Caco-2 (cell line): ENCODE data around the gene GAB2. TPM values are rescaled to one million over a fixed set of nuclear protein-coding genes. Genes with fewer than 3 reads are reported as not detected.

Experiments
- BruUV-seq: library from RNA; stranded (reverse); fragments of 400-500 nt; replicated peaks from 2 replicates; lab custom pipeline; 2021; lab: Mats Ljungman, UMichigan
- CTCF ChIA-PET: fragments of 300-600 bp; sonication (Branson Sonifier 250); formaldehyde crosslinking; loops from one replicate; lab custom pipeline; 2022; ENCODE audit warnings: antibody characterized with exemption; lab: Charles Lee
- POLR2A ChIA-PET: fragments of 300-600 bp; sonication (Branson Sonifier 250); formaldehyde crosslinking; loops from one replicate; lab custom pipeline; 2022; ENCODE audit warnings: antibody characterized with exemption; lab: Charles Lee
- DNase-seq, 2 experiments: peaks; one replicate each; pipeline versions ENCODE4 v3.0.0 to v3.0.0-alpha.2; 2020 to 2022
- H3K27me3 ChIP-seq: replicated peaks from 2 replicates; pipeline ENCODE4 v1.6.0; 2011; ENCODE audit warnings: low read length; ENCODE audit not compliant: control insufficient read depth, insufficient read depth
- H3K36me3 ChIP-seq: 2 replicates; pipeline ENCODE4 v1.5.1; 2011; ENCODE audit warnings: low read length; ENCODE audit not compliant: control insufficient read depth, insufficient read depth
- H3K4me1 ChIP-seq: fragments of 250-450 bp; sonication (Bioruptor Pico); 2 replicates; pipeline ENCODE4 v1.5.1; 2020; ENCODE audit warnings: mild to moderate bottlenecking
- H3K4me3 ChIP-seq: 2 replicates; pipeline ENCODE4 v1.5.1; 2011; ENCODE audit warnings: low read depth, mild to moderate bottlenecking, control low read depth, low read length
- H3K9me3 ChIP-seq: fragments of 250-450 bp; sonication (Bioruptor Pico); 2 replicates; pipeline ENCODE4 v1.5.1; 2020; ENCODE audit warnings: mild to moderate bottlenecking, moderate library complexity
- H3K27ac Mint-ChIP-seq: one replicate; pipeline ENCODE4 v1.8.0; 2022; ENCODE audit warnings: mixed read lengths; ENCODE audit not compliant: unreplicated experiment
- H3K27me3 Mint-ChIP-seq: one replicate; pipeline ENCODE4 v1.8.0; 2022; ENCODE audit warnings: mixed read lengths; ENCODE audit not compliant: insufficient read depth, unreplicated experiment
- H3K36me3 Mint-ChIP-seq: one replicate; pipeline ENCODE4 v1.8.0; 2022; ENCODE audit warnings: mild to moderate bottlenecking, mixed read lengths; ENCODE audit not compliant: insufficient read depth, unreplicated experiment
- H3K4me1 Mint-ChIP-seq: one replicate; pipeline ENCODE4 v1.8.0; 2022; ENCODE audit warnings: low read depth, mixed read lengths; ENCODE audit not compliant: unreplicated experiment
- H3K4me3 Mint-ChIP-seq: one replicate; pipeline ENCODE4 v1.8.0; 2022; ENCODE audit warnings: mild to moderate bottlenecking, moderate library complexity, mixed read lengths; ENCODE audit not compliant: unreplicated experiment
- H3K9me3 Mint-ChIP-seq: one replicate; pipeline ENCODE4 v1.8.0; 2022; ENCODE audit warnings: mixed read lengths; ENCODE audit not compliant: unreplicated experiment
- intact Hi-C: fragments of 100-400 bp; cut with micrococcal nuclease; formaldehyde crosslinking; loops from one replicate; pipeline ENCODE4 v1.10.0; 2022; ENCODE audit not compliant: unreplicated experiment
- total RNA-seq: library from RNA; stranded (reverse); gene quantifications from 2 replicates; pipeline ENCODE4 v1.2.3, GENCODE V29; 2022
- TF ChIP-seq, protein P1 (sequence below), 2 experiments: fragments of 200-600 bp in 1 of 2; IDR thresholded peaks; 1 replicate in 1 of 2; 2 replicates in 1 of 2; pipeline versions ENCODE4 v1.5.1 to v1.8.0; 2011 to 2022; ENCODE audit warnings: antibody characterized with exemption in 1 of 2, control low read depth in 1 of 2, inconsistent platforms in 1 of 2, low read depth in 1 of 2, low read length in 1 of 2, mild to moderate bottlenecking in 1 of 2, moderate library complexity in 1 of 2; ENCODE audit not compliant: insufficient read depth in 1 of 2, severe bottlenecking in 1 of 2, unreplicated experiment in 1 of 2

GAB2 gene
- total RNA-seq, 1 experiment from 2014 or later, result 67.3 TPM

DNA sequence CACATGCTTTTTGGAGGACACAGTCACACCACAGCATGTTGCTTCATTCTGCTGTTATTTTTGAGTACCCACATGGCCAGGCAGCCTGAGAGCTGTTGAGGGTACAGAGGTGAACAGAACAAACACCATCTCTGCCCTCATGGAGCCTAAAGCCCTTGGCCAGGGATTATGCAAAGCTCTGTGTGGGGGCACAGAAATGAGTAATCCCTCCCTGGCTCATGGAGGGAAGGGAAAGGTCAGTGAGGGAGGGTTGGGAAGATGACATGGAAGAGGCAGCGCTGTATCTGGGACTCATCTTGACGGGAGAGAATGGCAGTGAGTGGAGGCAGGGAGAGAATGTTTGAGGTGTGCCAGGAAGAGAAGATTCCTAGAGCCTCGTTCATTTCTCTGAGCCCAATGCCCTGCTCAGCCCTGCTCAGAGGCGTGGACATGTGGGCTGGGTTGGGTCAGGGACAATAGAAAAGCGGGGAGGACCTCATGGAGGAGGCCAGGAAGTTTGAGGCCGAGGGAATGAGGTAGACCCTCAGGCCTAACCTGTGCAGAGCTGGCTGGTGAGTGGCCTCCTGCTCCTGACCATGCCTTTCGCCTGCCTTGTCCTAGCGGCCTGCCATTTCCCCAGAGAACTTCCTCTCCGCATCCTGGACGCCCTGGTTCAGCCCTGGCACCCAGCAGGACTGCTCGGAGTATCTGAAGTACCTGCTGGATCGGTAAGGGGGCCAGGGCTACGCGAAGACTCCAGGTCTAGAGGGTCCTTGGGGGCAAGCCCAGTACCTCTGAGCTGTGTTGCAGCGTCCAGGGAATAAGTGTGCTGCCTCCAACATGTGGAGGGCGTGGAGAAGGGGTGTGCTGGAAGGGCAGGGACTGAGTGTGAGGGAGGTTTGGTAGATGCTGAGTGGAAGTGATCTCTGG is 209.1 kb downstream of the GAB2 start:
- H3K27me3 Mint-ChIP-seq, result no peaks in the 10 kb centered on the region
- H3K27ac Mint-ChIP-seq, result peak overlapping the region; percentile 7
- TF ChIP-seq, protein P1, sequence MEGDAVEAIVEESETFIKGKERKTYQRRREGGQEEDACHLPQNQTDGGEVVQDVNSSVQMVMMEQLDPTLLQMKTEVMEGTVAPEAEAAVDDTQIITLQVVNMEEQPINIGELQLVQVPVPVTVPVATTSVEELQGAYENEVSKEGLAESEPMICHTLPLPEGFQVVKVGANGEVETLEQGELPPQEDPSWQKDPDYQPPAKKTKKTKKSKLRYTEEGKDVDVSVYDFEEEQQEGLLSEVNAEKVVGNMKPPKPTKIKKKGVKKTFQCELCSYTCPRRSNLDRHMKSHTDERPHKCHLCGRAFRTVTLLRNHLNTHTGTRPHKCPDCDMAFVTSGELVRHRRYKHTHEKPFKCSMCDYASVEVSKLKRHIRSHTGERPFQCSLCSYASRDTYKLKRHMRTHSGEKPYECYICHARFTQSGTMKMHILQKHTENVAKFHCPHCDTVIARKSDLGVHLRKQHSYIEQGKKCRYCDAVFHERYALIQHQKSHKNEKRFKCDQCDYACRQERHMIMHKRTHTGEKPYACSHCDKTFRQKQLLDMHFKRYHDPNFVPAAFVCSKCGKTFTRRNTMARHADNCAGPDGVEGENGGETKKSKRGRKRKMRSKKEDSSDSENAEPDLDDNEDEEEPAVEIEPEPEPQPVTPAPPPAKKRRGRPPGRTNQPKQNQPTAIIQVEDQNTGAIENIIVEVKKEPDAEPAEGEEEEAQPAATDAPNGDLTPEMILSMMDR (IDR thresholded peaks at IDR 0.05; ENCODE audit: insufficient read depth in 1 of 2, low read depth in 1 of 2, low read length in 1 of 2, severe bottlenecking in 1 of 2, unreplicated experiment in 1 of 2), result no peak
- no TSS peak for BruUV-seq
- POLR2A ChIA-PET, result no interaction called here
- H3K27me3 ChIP-seq, result no peaks in the 10 kb centered on the region
- no peaks in the 10 kb centered on the region for H3K9me3 Mint-ChIP-seq
- no peaks in the 10 kb centered on the region for H3K4me1 ChIP-seq
- CTCF ChIA-PET, result no interaction called here
- intact Hi-C loops, result no loop called here
- H3K4me1 Mint-ChIP-seq, result no peaks in the 10 kb centered on the region
- H3K4me3 ChIP-seq, result no peak overlapping the region
- H3K36me3 ChIP-seq, result no peaks in the 10 kb centered on the region
- H3K9me3 ChIP-seq, result no peaks in the 10 kb centered on the region
- DNase-seq, result no peak
- H3K36me3 Mint-ChIP-seq, result peaks cover 70% of the 10 kb centered on the region
- H3K4me3 Mint-ChIP-seq, result no peak overlapping the region

DNA sequence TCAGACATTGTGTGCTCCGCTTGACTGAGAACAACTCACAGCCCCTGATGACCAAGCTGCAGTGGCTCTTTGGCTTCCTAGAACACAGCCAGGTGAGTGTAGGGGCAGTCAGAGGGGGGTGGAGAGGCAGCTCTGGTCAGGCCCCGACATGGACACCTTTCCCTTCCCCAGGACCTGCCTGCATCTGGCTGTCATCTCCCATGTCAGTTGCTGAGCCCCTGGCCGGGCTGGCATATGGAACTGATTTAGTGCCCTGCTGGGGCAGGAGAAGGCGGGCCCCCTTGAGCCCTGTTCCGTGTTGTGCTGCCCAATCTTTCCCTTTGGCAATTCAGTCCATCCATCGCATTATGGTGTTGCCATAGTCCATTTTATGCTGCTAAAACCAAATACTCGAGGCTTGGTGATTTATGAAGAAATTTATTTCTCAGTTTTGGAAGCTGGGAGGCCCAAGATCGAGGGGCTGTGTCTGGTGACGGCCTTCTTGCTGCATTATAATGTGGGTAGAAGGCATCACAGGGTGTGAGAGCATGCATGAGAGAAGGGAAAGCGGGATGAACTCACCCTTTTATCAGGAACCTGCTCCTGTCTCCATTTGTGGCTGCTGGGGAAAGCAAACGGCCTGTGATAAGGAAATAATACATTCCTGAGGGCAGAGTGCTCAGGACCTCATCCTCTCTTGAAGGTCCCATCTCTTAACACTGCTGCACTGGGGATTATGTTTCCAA is 209.9 kb downstream of the GAB2 start:
- no TSS peak for BruUV-seq
- H3K27me3 ChIP-seq, result no peaks in the 10 kb centered on the region
- ChIA-PET CTCF (no interaction called here), POLR2A (no interaction called here)
- H3K4me3 ChIP-seq, result no peak overlapping the region
- Mint-ChIP-seq H3K36me3 (peaks cover 72% of the 10 kb centered on the region), H3K27ac (peak overlapping the region; percentile 25), H3K4me3 (no peak overlapping the region), H3K9me3 (no peaks in the 10 kb centered on the region), H3K27me3 (no peaks in the 10 kb centered on the region), H3K4me1 (no peaks in the 10 kb centered on the region)
- peaks cover 3% of the 10 kb centered on the region; the same call in 1 of the 2 replicates for H3K4me1 ChIP-seq
- TF ChIP-seq, protein P1 (IDR thresholded peaks at IDR 0.05; ENCODE audit: insufficient read depth in 1 of 2, low read depth in 1 of 2, low read length in 1 of 2, severe bottlenecking in 1 of 2, unreplicated experiment in 1 of 2), result no peak
- no peaks in the 10 kb centered on the region for H3K36me3 ChIP-seq
- no peak for DNase-seq
- no peaks in the 10 kb centered on the region for H3K9me3 ChIP-seq
- intact Hi-C loops, result no loop called here

DNA sequence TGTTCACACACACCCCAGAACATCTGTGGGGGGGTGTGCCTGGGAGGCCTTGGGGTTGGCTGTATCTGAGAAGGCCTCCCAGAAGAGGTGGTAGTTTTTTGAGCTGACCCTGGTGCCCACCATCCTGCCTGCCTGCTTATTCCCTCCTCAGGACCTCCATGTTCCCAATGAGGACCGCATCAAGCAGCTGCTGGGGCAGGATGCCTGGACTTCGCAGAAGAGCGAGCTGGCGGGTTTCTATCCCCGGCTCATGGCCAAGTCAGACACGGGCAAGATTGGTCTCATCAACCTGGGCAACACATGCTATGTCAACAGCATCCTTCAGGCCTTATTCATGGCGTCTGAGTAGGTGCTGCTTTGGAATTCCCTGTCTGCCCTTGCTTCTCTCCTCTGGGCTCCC is 211.9 kb downstream of the GAB2 start:
- BruUV-seq, result no TSS peak
- no peaks in the 10 kb centered on the region for H3K9me3 Mint-ChIP-seq
- DNase-seq, result no peak
- Histone ChIP-seq H3K4me1 (peaks cover 15% of the 10 kb centered on the region; the same call in 1 of the 2 replicates), H3K36me3 (no peaks in the 10 kb centered on the region), H3K4me3 (no peak overlapping the region), H3K9me3 (no peaks in the 10 kb centered on the region), H3K27me3 (no peaks in the 10 kb centered on the region)
- H3K36me3 Mint-ChIP-seq, result peaks cover 54% of the 10 kb centered on the region
- intact Hi-C loops, result no loop called here
- H3K4me3 Mint-ChIP-seq, result no peak overlapping the region
- CTCF ChIA-PET, result interaction anchor here (0.6 kb wide), 1 partner anchor 67 kb away, joined by 4 read pairs; no protein-coding TSS in a partner anchor
- no peak overlapping the region for H3K27ac Mint-ChIP-seq
- H3K4me1 Mint-ChIP-seq, result peaks cover 6% of the 10 kb centered on the region
- POLR2A ChIA-PET, result no interaction called here
- no peaks in the 10 kb centered on the region for H3K27me3 Mint-ChIP-seq
- TF ChIP-seq, protein P1 (IDR thresholded peaks at IDR 0.05; ENCODE audit: insufficient read depth in 1 of 2, low read depth in 1 of 2, low read length in 1 of 2, severe bottlenecking in 1 of 2, unreplicated experiment in 1 of 2), result no peak
